Right forelimb (tissue), 1 donor: ENCODE results near the gene ZFYVE21.

Source experiments
- DNase-seq: peaks from one replicate; pipeline ENCODE4 v3.0.0-alpha.2; 2018

Gene ZFYVE21

GRCh38 chr14:103706551-103707328, 8.9 kb upstream of the ZFYVE21 start:
- no peak for DNase-seq

- DNase-seq: no peak
Observed at GRCh38 chr14:103707329-103708263, 8.0 kb upstream of the ZFYVE21 start.

GRCh38 chr14:103708750-103709187, 6.8 kb upstream of the ZFYVE21 start:
- DNase-seq: no peak

GRCh38 chr14:103709814-103710213, 5.8 kb upstream of the ZFYVE21 start:
- DNase-seq: no peak

- no peak for DNase-seq
Observed at GRCh38 chr14:103710771-103711377, 4.7 kb upstream of the ZFYVE21 start.

- no peak for DNase-seq
Observed at GRCh38 chr14:103711516-103712431, 3.8 kb upstream of the ZFYVE21 start.

GRCh38 chr14:103712633-103713247, 2.9 kb upstream of the ZFYVE21 start:
- no peak for DNase-seq

GRCh38 chr14:103713304-103714062, 2.1 kb upstream of the ZFYVE21 start:
- DNase-seq: no peak

GRCh38 chr14:103714063-103714724, 1.4 kb upstream of the ZFYVE21 start:
- DNase-seq: no peak

- no peak for DNase-seq
Observed at GRCh38 chr14:103716091-103716801, 636 bp downstream of the ZFYVE21 start.

GRCh38 chr14:103716899-103717411, 1.3 kb downstream of the ZFYVE21 start:
- no peak for DNase-seq

GRCh38 chr14:103718572-103718971, 3.0 kb downstream of the ZFYVE21 start:
- DNase-seq: no peak

GRCh38 chr14:103719751-103720150, 4.1 kb downstream of the ZFYVE21 start:
- no peak for DNase-seq

GRCh38 chr14:103721334-103722120, 5.9 kb downstream of the ZFYVE21 start:
- DNase-seq: no peak

GRCh38 chr14:103723748-103724081, 8.1 kb downstream of the ZFYVE21 start:
- DNase-seq: no peak

- peak; percentile 71 for DNase-seq
Observed at GRCh38 chr14:103724116-103724515, 8.5 kb downstream of the ZFYVE21 start.

GRCh38 chr14:103725001-103725682, 9.5 kb downstream of the ZFYVE21 start:
- DNase-seq: no peak

- DNase-seq: no peak
Observed at GRCh38 chr14:103725739-103726395, 10.3 kb downstream of the ZFYVE21 start.
